CD14-positive monocyte (primary cell): ENCODE results near the gene SNX11. TPM values are rescaled to one million over a fixed set of nuclear protein-coding genes. Genes with fewer than 3 reads are reported as not detected.

ENCODE experiments used
- DNase-seq, 3 donors: peaks; one replicate each; pipeline ENCODE4 v3.0.0-alpha.2; 2011 to 2022
- H2AFZ ChIP-seq: 2 replicates; pipeline ENCODE4 v1.6.0; 2012; ENCODE audit warnings: mild to moderate bottlenecking, low read depth, low read length, inconsistent platforms; ENCODE audit not compliant: insufficient read depth, poor library complexity, severe bottlenecking
- H3K27ac ChIP-seq, 2 donors: 1 replicate in 1 of 2; 2 replicates in 1 of 2; pipeline ENCODE4 v1.5.1; 2012 to 2013; ENCODE audit warnings: low read length in 2 of 2, control low read depth in 1 of 2, inconsistent platforms in 1 of 2, low read depth in 1 of 2, mild to moderate bottlenecking in 1 of 2
- H3K27me3 ChIP-seq, 2 donors: one replicate each; pipeline versions ENCODE4 v1.6.0 to v1.6.1; 2011 to 2013; ENCODE audit warnings: low read length in 2 of 2; ENCODE audit not compliant: control insufficient read depth in 2 of 2, insufficient read depth in 2 of 2
- H3K36me3 ChIP-seq, 2 donors: replicated peaks in 1 of 2; 1 replicate in 1 of 2; 2 replicates in 1 of 2; pipeline versions ENCODE4 v1.5.1 to v1.6.1; 2012 to 2013; ENCODE audit warnings: low read length in 2 of 2, control low read depth in 1 of 2, inconsistent platforms in 1 of 2, mild to moderate bottlenecking in 1 of 2; ENCODE audit not compliant: insufficient read depth in 2 of 2, control insufficient read depth in 1 of 2
- H3K4me1 ChIP-seq, 2 donors: 1 replicate in 1 of 2; 2 replicates in 1 of 2; pipeline versions ENCODE4 v1.5.1 to v1.6.1; 2012 to 2013; ENCODE audit warnings: low read length in 2 of 2, control low read depth in 1 of 2, inconsistent platforms in 1 of 2, mild to moderate bottlenecking in 1 of 2, moderate library complexity in 1 of 2; ENCODE audit not compliant: insufficient read depth in 2 of 2, control insufficient read depth in 1 of 2
- H3K4me2 ChIP-seq: replicated peaks from 2 replicates; pipeline ENCODE3; 2012; ENCODE audit warnings: low read length, moderate library complexity, mild to moderate bottlenecking; ENCODE audit not compliant: poor library complexity, severe bottlenecking; ENCODE audit errors: extremely low read depth
- H3K4me3 ChIP-seq, 3 experiments: fragments of 200-600 bp in 1 of 3; sonication (generic) in 1 of 3; replicated peaks in 1 of 3; 1 replicate in 2 of 3; 2 replicates in 1 of 3; pipeline ENCODE4 v1.5.1; 2011 to 2013; ENCODE audit warnings: low read length in 3 of 3, mild to moderate bottlenecking in 3 of 3, control low read depth in 2 of 3, low read depth in 2 of 3, inconsistent platforms in 1 of 3, moderate library complexity in 1 of 3
- H3K79me2 ChIP-seq: 2 replicates; pipeline ENCODE4 v1.6.0; 2012; ENCODE audit warnings: mild to moderate bottlenecking, control low read depth, inconsistent platforms, low read length, moderate library complexity; ENCODE audit not compliant: insufficient read depth
- H3K9ac ChIP-seq: 2 replicates; pipeline ENCODE4 v1.6.0; 2017; ENCODE audit warnings: low read length, mild to moderate bottlenecking; ENCODE audit not compliant: insufficient read depth, poor library complexity, severe bottlenecking
- H3K9me3 ChIP-seq, 2 donors: replicated peaks in 1 of 2; 1 replicate in 1 of 2; 2 replicates in 1 of 2; pipeline versions ENCODE4 v1.5.1 to v1.6.1; 2012 to 2013; ENCODE audit warnings: low read length in 2 of 2, control low read depth in 1 of 2; ENCODE audit not compliant: control insufficient read depth in 1 of 2, insufficient read depth in 1 of 2
- H4K20me1 ChIP-seq: 2 replicates; pipeline ENCODE4 v1.6.0; 2012; ENCODE audit warnings: mild to moderate bottlenecking, low read length, control low read depth, moderate library complexity; ENCODE audit not compliant: insufficient read depth
- H3K27ac Mint-ChIP-seq, 7 donors: one replicate each; pipeline ENCODE4 v1.8.0; 2020; ENCODE audit warnings: mild to moderate bottlenecking in 7 of 7, mixed read lengths in 7 of 7, moderate library complexity in 6 of 7, inconsistent platforms in 2 of 7
- H3K27me3 Mint-ChIP-seq, 3 donors: one replicate each; pipeline ENCODE4 v1.8.0; 2021 to 2022; ENCODE audit warnings: low read depth in 3 of 3, mild to moderate bottlenecking in 3 of 3, mixed read lengths in 3 of 3, moderate library complexity in 3 of 3, inconsistent platforms in 1 of 3
- H3K36me3 Mint-ChIP-seq, 2 donors: one replicate each; pipeline ENCODE4 v1.8.0; 2020; ENCODE audit warnings: mixed read lengths in 2 of 2, inconsistent platforms in 1 of 2, mild to moderate bottlenecking in 1 of 2
- H3K4me1 Mint-ChIP-seq: one replicate; pipeline ENCODE4 v1.8.0; 2020; ENCODE audit warnings: mild to moderate bottlenecking, mixed read lengths
- H3K4me3 Mint-ChIP-seq, 2 donors: one replicate each; pipeline ENCODE4 v1.8.0; 2020; ENCODE audit warnings: mild to moderate bottlenecking in 2 of 2, mixed read lengths in 2 of 2, moderate library complexity in 1 of 2
- H3K9me3 Mint-ChIP-seq, 7 donors: one replicate each; pipeline ENCODE4 v1.8.0; 2020 to 2022; ENCODE audit warnings: mixed read lengths in 7 of 7, mild to moderate bottlenecking in 6 of 7, moderate library complexity in 6 of 7, inconsistent platforms in 2 of 7
- WGBS: methylation state at CpG from one replicate; pipeline ENCODE4 v1.1.5; 2013; ENCODE audit warnings: missing lambda C conversion rate; ENCODE audit not compliant: insufficient coverage; 5-methylcytosine and 5-hydroxymethylcytosine counted together
- intact Hi-C, 2 donors: fragments of 100-400 bp; cut with micrococcal nuclease; formaldehyde crosslinking; loops; one replicate each; pipeline versions ENCODE4 v1.15.0 to v1.15.1; 2023
- polyA plus RNA-seq, 3 donors: library from polyadenylated mRNA; depleted of rRNA in 1 of 3; unstranded in 2 of 3; stranded (reverse) in 1 of 3; fragments of 300-500 nt in 2 of 3; fragments of >200 nt in 1 of 3; fragmentation: Illumina TruSeq in 2 of 3; gene quantifications; 1 replicate in 2 of 3; 2 replicates in 1 of 3; pipeline ENCODE4 v1.2.3, GENCODE V29; 2012 to 2021
- TF ChIP-seq, protein P1 (sequence below): fragments of 200-600 bp; IDR thresholded peaks from one replicate; pipeline ENCODE4 v1.8.0; 2022; ENCODE audit warnings: antibody characterized with exemption, mild to moderate bottlenecking

The SNX11 gene
- polyA plus RNA-seq, 3 donors = 34.3 to 49.3 (median 48.4) TPM

DNA sequence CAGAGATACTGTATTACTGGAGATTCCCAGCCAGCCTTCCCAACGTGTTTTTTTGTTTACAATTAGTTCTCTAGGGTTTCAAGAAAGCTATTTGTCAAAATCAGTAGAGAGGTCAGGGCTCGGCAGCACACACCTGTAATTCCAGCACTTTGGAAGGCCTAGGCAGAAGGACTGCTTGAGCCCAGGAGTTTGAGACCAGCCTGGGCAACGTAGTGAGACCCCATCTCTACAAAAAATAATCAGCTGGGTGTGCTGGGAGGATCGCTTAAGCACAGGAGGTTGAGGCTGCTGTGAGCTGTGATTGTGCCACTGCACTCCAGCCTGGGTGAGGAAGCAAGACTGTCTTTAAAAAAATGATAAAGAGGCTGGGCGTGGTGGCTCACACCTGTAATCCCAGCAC is 25.7 kb upstream of the SNX11 start:
- Mint-ChIP-seq H3K4me1 (peaks cover 4% of the 10 kb centered on the region), H3K4me3 (no peak overlapping the region), H3K27ac (peak overlapping the region in 1 of 7 donors; percentile 80), H3K36me3 (peaks cover under 1 to 7% of the 10 kb centered on the region in 2 donors), H3K9me3 (no peaks in the 10 kb centered on the region), H3K27me3 (peaks cover 0 to 1% (median 0%) of the 10 kb centered on the region in 3 donors)
- Histone ChIP-seq H3K4me2 (no peak overlapping the region), H3K27me3 (no peaks in the 10 kb centered on the region), H2AFZ (no peak overlapping the region), H3K4me3 (no peak overlapping the region), H3K9me3 (no peaks in the 10 kb centered on the region), H3K79me2 (peaks cover 33% of the 10 kb centered on the region), H3K4me1 (no peaks in the 10 kb centered on the region), H4K20me1 (peaks cover 17% of the 10 kb centered on the region), H3K9ac (no peak overlapping the region), H3K27ac (no peak overlapping the region), H3K36me3 (peaks cover under 1 to 2% of the 10 kb centered on the region in 2 donors)
- intact Hi-C loops = loop anchor here (2.0 to 10.0 kb wide), 2 partner anchors 49 to 53 kb away; no protein-coding TSS in a partner anchor
- no peak for DNase-seq
- TF ChIP-seq, protein P1, sequence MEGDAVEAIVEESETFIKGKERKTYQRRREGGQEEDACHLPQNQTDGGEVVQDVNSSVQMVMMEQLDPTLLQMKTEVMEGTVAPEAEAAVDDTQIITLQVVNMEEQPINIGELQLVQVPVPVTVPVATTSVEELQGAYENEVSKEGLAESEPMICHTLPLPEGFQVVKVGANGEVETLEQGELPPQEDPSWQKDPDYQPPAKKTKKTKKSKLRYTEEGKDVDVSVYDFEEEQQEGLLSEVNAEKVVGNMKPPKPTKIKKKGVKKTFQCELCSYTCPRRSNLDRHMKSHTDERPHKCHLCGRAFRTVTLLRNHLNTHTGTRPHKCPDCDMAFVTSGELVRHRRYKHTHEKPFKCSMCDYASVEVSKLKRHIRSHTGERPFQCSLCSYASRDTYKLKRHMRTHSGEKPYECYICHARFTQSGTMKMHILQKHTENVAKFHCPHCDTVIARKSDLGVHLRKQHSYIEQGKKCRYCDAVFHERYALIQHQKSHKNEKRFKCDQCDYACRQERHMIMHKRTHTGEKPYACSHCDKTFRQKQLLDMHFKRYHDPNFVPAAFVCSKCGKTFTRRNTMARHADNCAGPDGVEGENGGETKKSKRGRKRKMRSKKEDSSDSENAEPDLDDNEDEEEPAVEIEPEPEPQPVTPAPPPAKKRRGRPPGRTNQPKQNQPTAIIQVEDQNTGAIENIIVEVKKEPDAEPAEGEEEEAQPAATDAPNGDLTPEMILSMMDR = no peak
- 100% methylated on average over 2 of the region's 5 CpGs for WGBS

DNA sequence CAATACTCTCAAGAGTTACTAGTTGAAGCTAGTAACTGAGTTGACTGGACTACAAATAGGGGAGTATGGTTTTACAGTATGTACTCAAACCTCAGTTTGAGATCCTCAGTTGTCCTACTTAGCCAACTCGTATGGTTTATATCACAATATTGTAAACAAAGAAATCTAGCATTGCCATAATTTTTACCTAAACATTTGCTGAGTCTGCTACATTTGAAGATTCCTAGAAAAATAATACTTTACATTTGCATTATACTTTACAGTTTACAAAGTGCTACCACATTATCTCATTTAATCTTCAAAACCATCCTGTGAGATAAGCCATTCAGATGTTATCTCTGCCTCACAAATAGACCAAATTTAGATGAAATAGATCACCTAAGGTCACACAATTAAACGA is 22.6 kb upstream of the SNX11 start:
- Histone ChIP-seq H4K20me1 (peaks cover 12% of the 10 kb centered on the region), H3K27ac (no peak overlapping the region), H2AFZ (no peak overlapping the region), H3K27me3 (no peaks in the 10 kb centered on the region), H3K79me2 (peaks cover 40% of the 10 kb centered on the region), H3K36me3 (no peaks in the 10 kb centered on the region), H3K9me3 (no peaks in the 10 kb centered on the region), H3K4me1 (no peaks in the 10 kb centered on the region), H3K9ac (no peak overlapping the region), H3K4me3 (no peak overlapping the region), H3K4me2 (no peak overlapping the region)
- intact Hi-C loops = loop anchor here in 1 of 2 donors (10.0 kb wide), 1 partner anchor 50 kb away; no protein-coding TSS in a partner anchor
- Mint-ChIP-seq H3K27ac (no peak overlapping the region), H3K9me3 (no peaks in the 10 kb centered on the region), H3K36me3 (peaks cover 3 to 11% of the 10 kb centered on the region in 2 donors), H3K4me1 (peaks cover 3% of the 10 kb centered on the region), H3K27me3 (peaks cover 0 to under 1% (median 0%) of the 10 kb centered on the region in 3 donors), H3K4me3 (no peak overlapping the region)
- DNase-seq = no peak
- TF ChIP-seq, protein P1 = no peak
- WGBS = no CpG with 5 or more reads among the region's 2 CpGs
